Measurements from ENCODE around the gene SLC22A17. TPM values are rescaled to one million over a fixed set of nuclear protein-coding genes. Genes with fewer than 3 reads are reported as not detected.

The SLC22A17 gene
- total and polyA plus RNA-seq, 2 of the 8 experiments (the other 6 are each of a cell fraction or from before 2014, with no cell fraction given), result 43.0 to 49.0 TPM

- no peak for TF ChIP-seq CBX8 (IDR thresholded peaks at IDR 0.05; ENCODE audit: borderline replicate concordance, low read depth, low read length)
- TF ChIP-seq EZH2 (IDR thresholded peaks at IDR 0.05; ENCODE audit: low read depth, low read length, severe bottlenecking), result no peak
- no peak for TF ChIP-seq EGR1 (IDR thresholded peaks at IDR 0.05; ENCODE audit: borderline replicate concordance, low read depth, low read length)
- no peak for TF ChIP-seq CHD1 (IDR thresholded peaks at IDR 0.05; ENCODE audit: low read depth, low read length)
- no peak for TF ChIP-seq SRF (IDR thresholded peaks at IDR 0.05; ENCODE audit: low read depth, low read length)
- TF ChIP-seq RXRA (IDR thresholded peaks at IDR 0.05; ENCODE audit: insufficient read depth, low read depth, low read length), result no peak
- no peak for TF ChIP-seq POLR2A (IDR thresholded peaks at IDR 0.05; ENCODE audit: control extremely low read depth in 1 of 2, low read depth in 2 of 2, low read length in 2 of 2)
- TF ChIP-seq SIRT6 (IDR thresholded peaks at IDR 0.05; ENCODE audit: low read length), result no peak
Measured at GRCh38 chr14:23378612-23379220, 26.0 kb upstream of the SLC22A17 start (continued).

Measured in H1 (cell line).